DND-41 (cell line): ENCODE results near the gene FOXN1.

ENCODE experiments used
- ATAC-seq: fragments of 200-7000 bp; cut with Tn5 transposase; 3 replicates; pipeline ENCODE4 v1.9.1; 2021; ENCODE audit warnings: low read depth; ENCODE audit not compliant: insufficient read depth
- DNase-seq: peaks from one replicate; pipeline ENCODE4 v3.0.0-alpha.2; 2020
- H2AFZ ChIP-seq: 2 replicates; pipeline ENCODE4 v1.6.0; 2012; ENCODE audit warnings: low read depth, low read length
- H3K27ac ChIP-seq: 2 replicates; pipeline ENCODE4 v1.5.1; 2012; ENCODE audit warnings: low read length, inconsistent platforms
- H3K27me3 ChIP-seq: fragments of 200-600 bp; sonication (generic); 2 replicates; pipeline ENCODE4 v1.6.0; 2012; ENCODE audit warnings: low read length, mild to moderate bottlenecking, inconsistent platforms; ENCODE audit not compliant: insufficient read depth, poor library complexity
- H3K36me3 ChIP-seq: 2 replicates; pipeline ENCODE4 v1.5.1; 2012; ENCODE audit warnings: low read length, inconsistent platforms; ENCODE audit not compliant: insufficient read depth
- H3K4me1 ChIP-seq: 2 replicates; pipeline ENCODE4 v1.5.1; 2012; ENCODE audit warnings: mild to moderate bottlenecking, low read length; ENCODE audit not compliant: insufficient read depth
- H3K4me2 ChIP-seq: 2 replicates; pipeline ENCODE4 v1.6.0; 2012; ENCODE audit warnings: mild to moderate bottlenecking, moderate library complexity, low read length, inconsistent platforms; ENCODE audit not compliant: insufficient read depth
- H3K4me3 ChIP-seq, 2 experiments: fragments of 200-600 bp in 1 of 2; shearing (Covaris generic) in 1 of 2; 2 replicates each; pipeline ENCODE4 v1.5.1; 2012 to 2016; ENCODE audit warnings: inconsistent platforms in 2 of 2, low read length in 2 of 2, mild to moderate bottlenecking in 2 of 2, low read depth in 1 of 2, moderate library complexity in 1 of 2
- H3K79me2 ChIP-seq: 2 replicates; pipeline ENCODE4 v1.6.0; 2012; ENCODE audit warnings: low read length, inconsistent platforms; ENCODE audit not compliant: insufficient read depth
- H3K9ac ChIP-seq: 2 replicates; pipeline ENCODE4 v1.6.0; 2012; ENCODE audit warnings: low read depth, mild to moderate bottlenecking, inconsistent platforms, low read length, moderate library complexity
- H3K9me3 ChIP-seq: 2 replicates; pipeline ENCODE4 v1.5.1; 2012; ENCODE audit warnings: low read length, moderate library complexity, mild to moderate bottlenecking, inconsistent platforms; ENCODE audit not compliant: insufficient read depth, severe bottlenecking
- H4K20me1 ChIP-seq: 2 replicates; pipeline ENCODE4 v1.6.0; 2012; ENCODE audit warnings: low read length; ENCODE audit not compliant: insufficient read depth
- EZH2 ChIP-seq: IDR thresholded peaks from 3 replicates; pipeline ENCODE4 v1.6.1; 2012; ENCODE audit warnings: borderline replicate concordance, low read depth, mild to moderate bottlenecking, moderate library complexity, low read length, inconsistent platforms; ENCODE audit not compliant: severe bottlenecking
- TF ChIP-seq, protein P1 (sequence below): IDR thresholded peaks from 2 replicates; pipeline ENCODE4 v1.5.1; 2012; ENCODE audit warnings: borderline replicate concordance, low read length, moderate library complexity, mild to moderate bottlenecking; ENCODE audit not compliant: poor library complexity, severe bottlenecking; ENCODE audit errors: extremely low read depth

Gene FOXN1

DNA sequence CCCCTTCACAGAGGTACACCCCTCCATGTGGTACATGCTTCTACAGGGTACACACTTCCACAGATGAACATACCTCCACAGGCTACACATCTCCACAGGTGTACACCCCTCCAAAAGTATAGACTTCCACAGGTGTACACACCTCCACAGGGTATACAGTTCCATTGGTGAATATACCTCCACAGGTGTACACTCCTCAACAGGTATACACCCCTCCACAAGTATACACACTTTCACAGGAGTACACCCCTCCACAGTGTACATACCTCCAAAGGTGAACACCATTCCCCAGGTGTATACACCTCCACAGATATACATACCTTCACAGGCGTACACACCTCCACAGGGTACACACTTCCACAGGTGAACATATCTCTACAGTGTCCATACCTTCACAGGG is 9.4 kb downstream of the FOXN1 start:
- TF ChIP-seq, protein P1, sequence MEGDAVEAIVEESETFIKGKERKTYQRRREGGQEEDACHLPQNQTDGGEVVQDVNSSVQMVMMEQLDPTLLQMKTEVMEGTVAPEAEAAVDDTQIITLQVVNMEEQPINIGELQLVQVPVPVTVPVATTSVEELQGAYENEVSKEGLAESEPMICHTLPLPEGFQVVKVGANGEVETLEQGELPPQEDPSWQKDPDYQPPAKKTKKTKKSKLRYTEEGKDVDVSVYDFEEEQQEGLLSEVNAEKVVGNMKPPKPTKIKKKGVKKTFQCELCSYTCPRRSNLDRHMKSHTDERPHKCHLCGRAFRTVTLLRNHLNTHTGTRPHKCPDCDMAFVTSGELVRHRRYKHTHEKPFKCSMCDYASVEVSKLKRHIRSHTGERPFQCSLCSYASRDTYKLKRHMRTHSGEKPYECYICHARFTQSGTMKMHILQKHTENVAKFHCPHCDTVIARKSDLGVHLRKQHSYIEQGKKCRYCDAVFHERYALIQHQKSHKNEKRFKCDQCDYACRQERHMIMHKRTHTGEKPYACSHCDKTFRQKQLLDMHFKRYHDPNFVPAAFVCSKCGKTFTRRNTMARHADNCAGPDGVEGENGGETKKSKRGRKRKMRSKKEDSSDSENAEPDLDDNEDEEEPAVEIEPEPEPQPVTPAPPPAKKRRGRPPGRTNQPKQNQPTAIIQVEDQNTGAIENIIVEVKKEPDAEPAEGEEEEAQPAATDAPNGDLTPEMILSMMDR, result no peak
- no peak for TF ChIP-seq EZH2
- ATAC-seq (no peak), DNase-seq (no peak)
- Histone ChIP-seq H3K36me3 (no peaks in the 10 kb centered on the region), H3K79me2 (no peaks in the 10 kb centered on the region), H3K27me3 (peaks cover 14% of the 10 kb centered on the region), H3K27ac (no peak overlapping the region), H3K9me3 (no peaks in the 10 kb centered on the region), H3K9ac (no peak overlapping the region), H3K4me3 (no peak overlapping the region), H3K4me2 (no peak overlapping the region), H3K4me1 (peaks cover 6% of the 10 kb centered on the region), H4K20me1 (no peaks in the 10 kb centered on the region), H2AFZ (no peak overlapping the region)

DNA sequence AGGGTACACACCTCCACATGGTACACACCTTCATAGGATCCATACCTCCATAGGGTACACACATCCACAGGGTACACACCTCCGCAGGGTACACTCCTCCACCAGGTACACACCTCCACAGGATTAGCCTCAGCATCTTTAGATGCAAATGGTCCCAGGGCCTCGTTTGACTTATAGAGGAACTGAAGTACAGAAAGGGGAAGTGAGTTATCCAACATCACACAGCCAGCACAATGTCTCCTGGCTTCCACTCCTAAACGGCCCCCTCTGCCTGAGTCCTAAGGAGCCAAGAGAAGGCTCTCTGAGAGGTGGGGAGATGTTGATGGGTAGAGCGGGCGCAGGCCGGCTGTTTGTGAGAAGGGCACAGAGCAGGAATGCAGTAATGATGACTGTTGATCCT is 12.0 kb downstream of the FOXN1 start:
- H2AFZ ChIP-seq, result no peak overlapping the region
- H3K4me2 ChIP-seq, result no peak overlapping the region
- no peak for DNase-seq
- no peaks in the 10 kb centered on the region for H3K36me3 ChIP-seq
- no peaks in the 10 kb centered on the region for H3K9me3 ChIP-seq
- H3K9ac ChIP-seq, result no peak overlapping the region
- peaks cover 6% of the 10 kb centered on the region for H3K4me1 ChIP-seq
- no peak for TF ChIP-seq EZH2
- TF ChIP-seq, protein P1, result no peak
- H3K27me3 ChIP-seq, result peaks cover 7% of the 10 kb centered on the region
- H3K4me3 ChIP-seq, result no peak overlapping the region
- ATAC-seq, result no peak
- no peaks in the 10 kb centered on the region for H3K79me2 ChIP-seq
- no peak overlapping the region for H3K27ac ChIP-seq
- H4K20me1 ChIP-seq, result no peaks in the 10 kb centered on the region

DNA sequence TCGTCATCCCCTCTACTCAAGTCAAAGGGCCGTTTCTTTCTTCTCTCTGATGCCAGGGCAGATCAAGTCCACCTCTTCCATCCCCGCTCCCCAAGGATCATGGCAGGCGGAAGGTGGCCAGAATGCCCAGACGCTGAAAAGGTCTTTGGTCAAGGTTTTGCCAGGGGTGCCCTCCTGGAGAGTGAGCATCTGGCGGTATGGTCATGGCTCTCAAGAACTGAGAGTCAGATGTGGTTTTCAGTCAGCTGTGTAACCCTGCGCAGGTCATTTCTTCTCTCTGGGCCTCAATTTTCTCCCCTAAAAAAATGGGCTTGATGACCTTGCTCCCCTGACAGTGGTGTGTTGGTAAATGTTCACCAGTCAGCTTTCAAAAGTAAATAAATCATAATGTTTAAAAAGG is 12.4 kb downstream of the FOXN1 start:
- no peak for ATAC-seq
- no peaks in the 10 kb centered on the region for H4K20me1 ChIP-seq
- no peaks in the 10 kb centered on the region for H3K9me3 ChIP-seq
- H3K4me3 ChIP-seq, result no peak overlapping the region
- H3K4me2 ChIP-seq, result no peak overlapping the region
- no peaks in the 10 kb centered on the region for H3K36me3 ChIP-seq
- no peak for DNase-seq
- no peak overlapping the region for H3K9ac ChIP-seq
- TF ChIP-seq, protein P1, result no peak
- no peak for TF ChIP-seq EZH2
- H3K4me1 ChIP-seq, result peaks cover 6% of the 10 kb centered on the region
- H3K27ac ChIP-seq, result no peak overlapping the region
- H2AFZ ChIP-seq, result no peak overlapping the region
- no peaks in the 10 kb centered on the region for H3K79me2 ChIP-seq
- peaks cover 7% of the 10 kb centered on the region for H3K27me3 ChIP-seq

DNA sequence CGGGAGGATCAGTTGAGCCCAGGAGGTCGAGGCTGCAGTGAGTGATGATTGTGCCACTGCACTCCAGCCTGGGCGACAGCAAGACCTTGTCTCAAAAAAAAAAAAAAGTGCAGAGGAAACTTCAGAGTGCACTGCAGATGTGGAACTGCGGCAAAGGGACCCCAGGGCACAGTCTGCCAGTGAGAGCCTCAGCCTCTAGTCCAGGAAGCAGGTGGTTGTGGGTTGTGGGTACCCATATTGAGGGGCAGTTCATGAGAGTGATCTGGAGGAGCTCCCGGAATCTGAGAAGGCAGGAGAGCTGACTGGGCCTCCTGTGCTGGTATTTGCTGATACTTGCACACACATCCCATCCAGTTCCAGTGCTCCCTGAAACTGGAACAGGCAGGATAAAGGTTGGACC is 13.1 kb downstream of the FOXN1 start:
- peaks cover 4% of the 10 kb centered on the region for H3K27me3 ChIP-seq
- H3K36me3 ChIP-seq, result no peaks in the 10 kb centered on the region
- H3K79me2 ChIP-seq, result no peaks in the 10 kb centered on the region
- no peak for TF ChIP-seq EZH2
- TF ChIP-seq, protein P1, result no peak
- no peak overlapping the region for H3K4me3 ChIP-seq
- ATAC-seq (peak; percentile 100), DNase-seq (peak; percentile 82)
- H4K20me1 ChIP-seq, result no peaks in the 10 kb centered on the region
- H3K4me1 ChIP-seq, result peaks cover 6% of the 10 kb centered on the region
- no peak overlapping the region for H3K4me2 ChIP-seq
- no peak overlapping the region for H2AFZ ChIP-seq
- no peak overlapping the region for H3K9ac ChIP-seq
- H3K9me3 ChIP-seq, result no peaks in the 10 kb centered on the region
- no peak overlapping the region for H3K27ac ChIP-seq
